Parathyroid adenoma (tissue), 2 donors: ENCODE data around the gene WSCD2.

Experiments
- H2AFZ ChIP-seq: fragments of 300-600 bp; sonication (generic); one replicate; pipeline ENCODE4 v1.7.0; 2017; ENCODE audit warnings: antibody characterized with exemption, mild to moderate bottlenecking
- H3K27ac ChIP-seq: fragments of 300-600 bp; sonication (generic); one replicate; pipeline ENCODE4 v1.7.0; 2017
- H3K27me3 ChIP-seq: fragments of 300-600 bp; sonication (generic); one replicate; pipeline ENCODE4 v1.7.0; 2017; ENCODE audit warnings: low read length; ENCODE audit not compliant: control insufficient read depth, insufficient read depth
- H3K36me3 ChIP-seq: fragments of 300-600 bp; sonication (generic); one replicate; pipeline ENCODE4 v1.7.0; 2017; ENCODE audit warnings: low read length; ENCODE audit not compliant: control insufficient read depth, insufficient read depth
- H3K4me1 ChIP-seq: fragments of 300-600 bp; sonication (generic); one replicate; pipeline ENCODE4 v1.7.0; 2017; ENCODE audit warnings: control low read depth
- H3K4me2 ChIP-seq: fragments of 300-600 bp; sonication (generic); one replicate; pipeline ENCODE4 v1.7.0; 2017; ENCODE audit warnings: low read length
- H3K4me3 ChIP-seq: fragments of 300-600 bp; sonication (generic); one replicate; pipeline ENCODE4 v1.7.0; 2017; ENCODE audit warnings: low read depth, low read length
- H3K79me2 ChIP-seq: fragments of 300-600 bp; sonication (generic); one replicate; pipeline ENCODE4 v1.7.0; 2017; ENCODE audit warnings: control low read depth
- H3K9ac ChIP-seq: fragments of 300-600 bp; sonication (generic); one replicate; pipeline ENCODE4 v1.7.0; 2017; ENCODE audit warnings: mild to moderate bottlenecking
- H3K9me3 ChIP-seq: fragments of 300-600 bp; sonication (generic); one replicate; pipeline ENCODE4 v1.7.0; 2017; ENCODE audit warnings: low read length; ENCODE audit not compliant: control insufficient read depth
- TF ChIP-seq, protein P1 (sequence below): fragments of 300-600 bp; sonication (generic); IDR thresholded peaks from one replicate; pipeline ENCODE4 v1.7.0; 2017; ENCODE audit warnings: antibody characterized with exemption, mild to moderate bottlenecking
- donor health status: primary hyperparathyroidism.

WSCD2 gene

DNA sequence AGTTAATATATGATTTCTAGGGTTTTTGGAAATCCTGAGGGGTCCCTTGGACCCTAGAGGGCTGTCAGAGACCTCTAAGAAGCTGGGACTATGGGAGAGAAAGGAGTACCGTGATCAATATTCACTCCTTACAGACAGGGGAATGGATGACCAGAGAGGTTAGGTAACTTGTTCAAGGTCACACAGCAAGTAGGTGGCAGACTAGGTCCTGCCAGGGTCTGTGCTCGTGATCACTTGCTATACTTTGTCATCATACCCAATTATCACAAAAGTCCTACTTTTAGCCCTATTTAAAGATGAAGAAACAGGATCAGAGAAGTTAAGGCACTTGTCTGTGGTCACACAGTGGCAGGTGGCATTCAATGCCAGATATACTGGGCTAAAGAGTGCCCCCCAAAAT lies 42.9 kb downstream of the WSCD2 start:
- no peaks in the 10 kb centered on the region for H3K4me1 ChIP-seq

DNA sequence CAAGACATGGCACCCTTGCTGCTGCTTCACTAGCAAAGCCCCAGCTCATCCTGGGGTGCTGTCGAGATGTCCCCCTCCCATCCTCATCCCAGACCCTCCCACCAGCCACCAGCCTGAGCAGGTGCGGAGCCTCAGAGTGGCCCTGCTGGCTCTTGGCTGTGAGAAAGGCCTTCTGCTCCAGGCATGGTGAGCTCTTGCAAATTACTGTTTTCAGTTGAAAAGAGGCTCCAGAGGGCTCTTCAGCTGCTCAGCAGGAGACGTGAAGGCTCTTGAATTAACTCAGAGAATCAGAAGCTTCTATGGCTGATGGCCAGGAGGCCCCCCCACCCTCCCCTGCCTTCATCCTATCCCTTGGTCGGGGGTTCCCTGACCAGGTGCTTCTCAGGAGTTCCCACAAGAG lies 44.1 kb downstream of the WSCD2 start:
- TF ChIP-seq, protein P1, sequence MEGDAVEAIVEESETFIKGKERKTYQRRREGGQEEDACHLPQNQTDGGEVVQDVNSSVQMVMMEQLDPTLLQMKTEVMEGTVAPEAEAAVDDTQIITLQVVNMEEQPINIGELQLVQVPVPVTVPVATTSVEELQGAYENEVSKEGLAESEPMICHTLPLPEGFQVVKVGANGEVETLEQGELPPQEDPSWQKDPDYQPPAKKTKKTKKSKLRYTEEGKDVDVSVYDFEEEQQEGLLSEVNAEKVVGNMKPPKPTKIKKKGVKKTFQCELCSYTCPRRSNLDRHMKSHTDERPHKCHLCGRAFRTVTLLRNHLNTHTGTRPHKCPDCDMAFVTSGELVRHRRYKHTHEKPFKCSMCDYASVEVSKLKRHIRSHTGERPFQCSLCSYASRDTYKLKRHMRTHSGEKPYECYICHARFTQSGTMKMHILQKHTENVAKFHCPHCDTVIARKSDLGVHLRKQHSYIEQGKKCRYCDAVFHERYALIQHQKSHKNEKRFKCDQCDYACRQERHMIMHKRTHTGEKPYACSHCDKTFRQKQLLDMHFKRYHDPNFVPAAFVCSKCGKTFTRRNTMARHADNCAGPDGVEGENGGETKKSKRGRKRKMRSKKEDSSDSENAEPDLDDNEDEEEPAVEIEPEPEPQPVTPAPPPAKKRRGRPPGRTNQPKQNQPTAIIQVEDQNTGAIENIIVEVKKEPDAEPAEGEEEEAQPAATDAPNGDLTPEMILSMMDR = no peak
- Histone ChIP-seq H3K9me3 (no peaks in the 10 kb centered on the region), H3K4me2 (no peak overlapping the region), H3K4me3 (no peak overlapping the region), H3K4me1 (no peaks in the 10 kb centered on the region), H3K79me2 (no peaks in the 10 kb centered on the region), H3K9ac (no peak overlapping the region), H2AFZ (no peak overlapping the region), H3K36me3 (no peaks in the 10 kb centered on the region), H3K27me3 (no peaks in the 10 kb centered on the region), H3K27ac (no peak overlapping the region)

More for the DNA sequence above, 42.9 kb downstream of the WSCD2 start:
- TF ChIP-seq, protein P1 = no peak
- Histone ChIP-seq H3K9me3 (no peaks in the 10 kb centered on the region), H3K4me2 (no peak overlapping the region), H3K27me3 (no peaks in the 10 kb centered on the region), H3K9ac (no peak overlapping the region), H3K27ac (no peak overlapping the region), H3K4me3 (no peak overlapping the region), H2AFZ (no peak overlapping the region), H3K79me2 (no peaks in the 10 kb centered on the region), H3K36me3 (no peaks in the 10 kb centered on the region)

DNA sequence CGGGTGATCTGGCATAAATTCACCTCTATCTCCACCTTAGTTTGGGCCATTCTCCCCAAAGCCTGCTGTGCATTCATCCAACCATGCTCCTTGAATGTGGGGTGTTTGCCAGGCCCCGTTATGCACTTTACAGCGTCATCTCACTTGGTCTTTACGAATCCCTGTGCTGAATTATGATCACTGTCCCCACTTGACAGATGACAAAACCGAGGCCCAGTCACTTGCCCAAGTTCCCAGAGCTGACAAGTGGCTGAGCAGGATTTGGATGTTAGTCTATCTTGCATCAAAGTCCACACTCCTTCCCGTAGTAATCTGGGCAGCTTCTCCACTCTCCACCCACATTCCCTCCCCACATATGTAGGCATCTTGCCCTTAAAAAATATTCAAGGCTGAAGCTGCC lies 44.8 kb downstream of the WSCD2 start:
- Histone ChIP-seq H3K79me2 (no peaks in the 10 kb centered on the region), H3K4me3 (no peak overlapping the region), H3K4me2 (no peak overlapping the region), H3K27me3 (no peaks in the 10 kb centered on the region), H3K9me3 (no peaks in the 10 kb centered on the region), H3K36me3 (no peaks in the 10 kb centered on the region), H2AFZ (no peak overlapping the region), H3K4me1 (no peaks in the 10 kb centered on the region), H3K9ac (no peak overlapping the region), H3K27ac (no peak overlapping the region)
- TF ChIP-seq, protein P1 = no peak

DNA sequence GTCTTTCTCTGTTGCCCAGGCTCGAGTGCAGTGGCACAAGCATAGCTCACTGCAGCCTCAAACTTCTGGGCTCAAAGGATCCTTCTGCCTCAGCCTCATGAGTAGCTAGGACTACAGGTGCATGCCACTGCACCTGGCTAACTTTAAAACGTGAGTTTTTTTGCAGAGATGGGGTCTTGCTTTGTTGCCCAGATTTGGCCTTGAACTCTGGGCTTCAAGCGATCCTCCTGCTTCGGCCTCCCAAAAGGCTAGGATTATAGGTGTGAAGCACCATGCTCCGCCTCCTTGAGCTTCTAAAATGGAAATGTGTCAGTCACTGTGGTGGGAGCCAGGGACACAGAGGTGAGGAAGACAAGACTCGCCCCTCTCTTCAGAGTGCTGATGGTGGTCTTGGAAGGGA lies 45.6 kb downstream of the WSCD2 start:
- Histone ChIP-seq H2AFZ (no peak overlapping the region), H3K4me3 (no peak overlapping the region), H3K4me2 (no peak overlapping the region), H3K27ac (no peak overlapping the region), H3K4me1 (no peaks in the 10 kb centered on the region), H3K27me3 (no peaks in the 10 kb centered on the region), H3K9ac (no peak overlapping the region), H3K36me3 (no peaks in the 10 kb centered on the region), H3K79me2 (no peaks in the 10 kb centered on the region), H3K9me3 (no peaks in the 10 kb centered on the region)
- TF ChIP-seq, protein P1 = no peak

DNA sequence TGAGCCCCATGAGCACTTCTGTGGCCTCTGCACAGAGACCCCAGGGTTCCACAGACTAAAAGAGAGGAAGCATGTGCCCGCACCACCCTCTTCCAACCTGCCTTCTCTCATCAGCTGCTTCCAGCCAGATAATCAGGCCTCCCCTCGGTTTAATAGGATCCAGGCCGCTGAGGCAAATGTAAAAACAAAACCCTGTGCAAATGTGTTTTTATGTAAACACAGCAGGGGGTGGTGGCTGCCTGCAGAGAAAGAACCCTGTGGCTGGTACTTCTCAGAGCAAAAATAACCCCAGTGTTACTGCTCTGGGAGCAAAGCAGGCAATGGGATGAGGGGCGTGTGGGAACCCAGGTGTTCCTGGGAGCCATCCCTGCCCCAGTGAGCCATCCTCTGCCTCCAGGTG lies 46.2 kb downstream of the WSCD2 start:
- no peak overlapping the region for H3K4me3 ChIP-seq
- no peaks in the 10 kb centered on the region for H3K9me3 ChIP-seq
- H3K79me2 ChIP-seq = no peaks in the 10 kb centered on the region
- no peak overlapping the region for H2AFZ ChIP-seq
- H3K4me1 ChIP-seq = no peaks in the 10 kb centered on the region
- no peak overlapping the region for H3K9ac ChIP-seq
- H3K27ac ChIP-seq = no peak overlapping the region
- no peak overlapping the region for H3K4me2 ChIP-seq
- H3K27me3 ChIP-seq = no peaks in the 10 kb centered on the region
- H3K36me3 ChIP-seq = no peaks in the 10 kb centered on the region
- TF ChIP-seq, protein P1 = peak; percentile 29
